Memory B cell (primary cell): ENCODE data around the gene C3orf49.

Experiments used
- ATAC-seq: fragments of 150-1000 bp; cut with Tn5 transposase; 2 replicates; pipeline ENCODE4 v1.10.0; 2021; ENCODE audit warnings: low read depth, mild to moderate bottlenecking, moderate library complexity
- DNase-seq, 2 donors: peaks; one replicate each; pipeline ENCODE4 v3.0.0; 2022; ENCODE audit warnings: low spot score in 2 of 2
- H3K27ac Mint-ChIP-seq: one replicate; pipeline ENCODE4 v1.8.0; 2022; ENCODE audit warnings: mild to moderate bottlenecking, moderate library complexity, mixed read lengths
- H3K27me3 Mint-ChIP-seq: one replicate; pipeline ENCODE4 v1.8.0; 2022; ENCODE audit warnings: mixed read lengths
- H3K36me3 Mint-ChIP-seq: one replicate; pipeline ENCODE4 v1.8.0; 2022; ENCODE audit warnings: mild to moderate bottlenecking, mixed read lengths
- H3K4me1 Mint-ChIP-seq: one replicate; pipeline ENCODE4 v1.8.0; 2022; ENCODE audit warnings: mixed read lengths
- H3K4me3 Mint-ChIP-seq: one replicate; pipeline ENCODE4 v1.8.0; 2022; ENCODE audit warnings: mild to moderate bottlenecking, moderate library complexity, mixed read lengths
- H3K9me3 Mint-ChIP-seq: one replicate; pipeline ENCODE4 v1.8.0; 2022; ENCODE audit warnings: mixed read lengths

The C3orf49 gene

GRCh38 chr3:63818282-63819150 is 583 bp upstream of the C3orf49 start:
- Mint-ChIP-seq H3K36me3 (peaks cover 2% of the 10 kb centered on the region), H3K9me3 (no peaks in the 10 kb centered on the region), H3K27ac (no peak overlapping the region), H3K27me3 (no peaks in the 10 kb centered on the region), H3K4me1 (peaks cover 3% of the 10 kb centered on the region), H3K4me3 (no peak overlapping the region)
- ATAC-seq (peak; percentile 59), DNase-seq (peak; percentile 52 to 66)

GRCh38 chr3:63824309-63824708 is 5.2 kb downstream of the C3orf49 start:
- peaks cover 6% of the 10 kb centered on the region for H3K36me3 Mint-ChIP-seq
- no peak for DNase-seq
- no peaks in the 10 kb centered on the region for H3K4me1 Mint-ChIP-seq
- no peaks in the 10 kb centered on the region for H3K9me3 Mint-ChIP-seq
- H3K27ac Mint-ChIP-seq: no peak overlapping the region
- H3K4me3 Mint-ChIP-seq: no peak overlapping the region
- H3K27me3 Mint-ChIP-seq: no peaks in the 10 kb centered on the region
- ATAC-seq: no peak

GRCh38 chr3:63830526-63830925 is 11.4 kb downstream of the C3orf49 start:
- Mint-ChIP-seq H3K27me3 (no peaks in the 10 kb centered on the region), H3K4me1 (no peaks in the 10 kb centered on the region), H3K36me3 (peaks cover 19% of the 10 kb centered on the region), H3K9me3 (no peaks in the 10 kb centered on the region), H3K27ac (no peak overlapping the region), H3K4me3 (no peak overlapping the region)
- ATAC-seq: no peak
- no peak for DNase-seq

GRCh38 chr3:63832395-63832794 is 13.3 kb downstream of the C3orf49 start:
- H3K4me3 Mint-ChIP-seq: no peak overlapping the region
- H3K27ac Mint-ChIP-seq: no peak overlapping the region
- H3K9me3 Mint-ChIP-seq: no peaks in the 10 kb centered on the region
- H3K27me3 Mint-ChIP-seq: no peaks in the 10 kb centered on the region
- ATAC-seq (no peak), DNase-seq (no peak)
- peaks cover 19% of the 10 kb centered on the region for H3K36me3 Mint-ChIP-seq
- no peaks in the 10 kb centered on the region for H3K4me1 Mint-ChIP-seq

GRCh38 chr3:63841704-63842103 is 22.6 kb downstream of the C3orf49 start:
- H3K27me3 Mint-ChIP-seq: no peaks in the 10 kb centered on the region
- no peak for DNase-seq
- peaks cover 3% of the 10 kb centered on the region for H3K9me3 Mint-ChIP-seq
- peaks cover 5% of the 10 kb centered on the region for H3K4me1 Mint-ChIP-seq
- peaks cover 16% of the 10 kb centered on the region for H3K36me3 Mint-ChIP-seq
- ATAC-seq: no peak
- no peak overlapping the region for H3K4me3 Mint-ChIP-seq
- no peak overlapping the region for H3K27ac Mint-ChIP-seq

- ATAC-seq (no peak), DNase-seq (no peak)
- Mint-ChIP-seq H3K27me3 (no peaks in the 10 kb centered on the region), H3K27ac (no peak overlapping the region), H3K4me1 (peaks cover 5% of the 10 kb centered on the region), H3K36me3 (peaks cover 16% of the 10 kb centered on the region), H3K4me3 (no peak overlapping the region), H3K9me3 (peaks cover 3% of the 10 kb centered on the region)
Measured at GRCh38 chr3:63842127-63842526, 23.0 kb downstream of the C3orf49 start.

- DNase-seq (no peak), ATAC-seq (no peak)
- H3K27ac Mint-ChIP-seq: no peak overlapping the region
- H3K4me1 Mint-ChIP-seq: peaks cover 5% of the 10 kb centered on the region
- H3K27me3 Mint-ChIP-seq: no peaks in the 10 kb centered on the region
- H3K36me3 Mint-ChIP-seq: peaks cover 16% of the 10 kb centered on the region
- peaks cover 3% of the 10 kb centered on the region for H3K9me3 Mint-ChIP-seq
- no peak overlapping the region for H3K4me3 Mint-ChIP-seq
Measured at GRCh38 chr3:63845215-63845614, 26.1 kb downstream of the C3orf49 start.

GRCh38 chr3:63847718-63848450 is 28.8 kb downstream of the C3orf49 start:
- Mint-ChIP-seq H3K4me1 (peaks cover 3% of the 10 kb centered on the region), H3K9me3 (no peaks in the 10 kb centered on the region), H3K4me3 (no peak overlapping the region), H3K36me3 (peaks cover 7% of the 10 kb centered on the region), H3K27ac (no peak overlapping the region), H3K27me3 (no peaks in the 10 kb centered on the region)
- DNase-seq: no peak
- no peak for ATAC-seq

GRCh38 chr3:63849175-63849574 is 30.1 kb downstream of the C3orf49 start:
- no peaks in the 10 kb centered on the region for H3K9me3 Mint-ChIP-seq
- H3K4me1 Mint-ChIP-seq: no peaks in the 10 kb centered on the region
- H3K4me3 Mint-ChIP-seq: no peak overlapping the region
- H3K27me3 Mint-ChIP-seq: no peaks in the 10 kb centered on the region
- H3K27ac Mint-ChIP-seq: no peak overlapping the region
- ATAC-seq (no peak), DNase-seq (no peak)
- peaks cover 2% of the 10 kb centered on the region for H3K36me3 Mint-ChIP-seq

- Mint-ChIP-seq H3K4me1 (peaks cover 4% of the 10 kb centered on the region), H3K9me3 (no peaks in the 10 kb centered on the region), H3K4me3 (no peak overlapping the region), H3K27ac (no peak overlapping the region), H3K27me3 (no peaks in the 10 kb centered on the region), H3K36me3 (peaks cover 2% of the 10 kb centered on the region)
- ATAC-seq (no peak), DNase-seq (no peak)
Measured at GRCh38 chr3:63851287-63851686, 32.2 kb downstream of the C3orf49 start.

- no peak for DNase-seq
- Mint-ChIP-seq H3K4me3 (no peak overlapping the region), H3K27ac (no peak overlapping the region), H3K4me1 (peaks cover 4% of the 10 kb centered on the region), H3K27me3 (no peaks in the 10 kb centered on the region), H3K36me3 (peaks cover 2% of the 10 kb centered on the region), H3K9me3 (no peaks in the 10 kb centered on the region)
- ATAC-seq: no peak
Measured at GRCh38 chr3:63853106-63853505, 34.0 kb downstream of the C3orf49 start.

GRCh38 chr3:63855333-63855940 is 36.3 kb downstream of the C3orf49 start:
- Mint-ChIP-seq H3K4me3 (no peak overlapping the region), H3K4me1 (peaks cover 10% of the 10 kb centered on the region), H3K9me3 (no peaks in the 10 kb centered on the region), H3K27me3 (no peaks in the 10 kb centered on the region), H3K27ac (no peak overlapping the region), H3K36me3 (peaks cover 2% of the 10 kb centered on the region)
- ATAC-seq (no peak), DNase-seq (no peak)

GRCh38 chr3:63857311-63857710 is 38.2 kb downstream of the C3orf49 start:
- H3K27ac Mint-ChIP-seq: no peak overlapping the region
- DNase-seq (no peak), ATAC-seq (no peak)
- no peaks in the 10 kb centered on the region for H3K27me3 Mint-ChIP-seq
- peaks cover 17% of the 10 kb centered on the region for H3K4me1 Mint-ChIP-seq
- H3K9me3 Mint-ChIP-seq: no peaks in the 10 kb centered on the region
- no peak overlapping the region for H3K4me3 Mint-ChIP-seq
- peaks cover 2% of the 10 kb centered on the region for H3K36me3 Mint-ChIP-seq

GRCh38 chr3:63860776-63861175 is 41.7 kb downstream of the C3orf49 start:
- H3K4me3 Mint-ChIP-seq: no peak overlapping the region
- no peaks in the 10 kb centered on the region for H3K9me3 Mint-ChIP-seq
- H3K27me3 Mint-ChIP-seq: no peaks in the 10 kb centered on the region
- peaks cover 29% of the 10 kb centered on the region for H3K4me1 Mint-ChIP-seq
- H3K27ac Mint-ChIP-seq: no peak overlapping the region
- H3K36me3 Mint-ChIP-seq: no peaks in the 10 kb centered on the region
- DNase-seq: no peak
- ATAC-seq: no peak
